Activated CD4-positive, alpha-beta T cell treated with anti-CD3 and anti-CD28 coated beads, Interleukin-2, amount 10 ng/mL, durations not matched to agents 7 days and 5 days (primary cell): ENCODE measurements around the gene B3GNT4. TPM values are rescaled to one million over a fixed set of nuclear protein-coding genes. Genes with fewer than 3 reads are reported as not detected.
A peak's percentile ranks its signal among the peaks of the same experiment; 100 is the strongest.
"Not testable (repeated sequence)": the region's sequence is repeated elsewhere in the genome, so short reads cannot be mapped to it uniquely, and the experiment has no call there.

Source experiments
- CTCF ChIA-PET: fragments of 350-600 bp; sonication (Branson Sonifier 250); formaldehyde crosslinking; loops from one replicate; lab custom pipeline; 2021; ENCODE audit warnings: antibody characterized with exemption; lab: Charles Lee
- POLR2A ChIA-PET: fragments of 350-600 bp; sonication (Branson Sonifier 250); formaldehyde crosslinking; loops from one replicate; lab custom pipeline; 2021; ENCODE audit warnings: antibody characterized with exemption; lab: Charles Lee
- DNase-seq: peaks from one replicate; pipeline ENCODE4 v3.0.0-alpha.2; 2020
- H3K27ac Mint-ChIP-seq: one replicate; pipeline ENCODE4 v1.8.0; 2021; ENCODE audit warnings: mild to moderate bottlenecking, moderate library complexity, mixed read lengths
- H3K27me3 Mint-ChIP-seq: one replicate; pipeline ENCODE4 v1.8.0; 2021; ENCODE audit warnings: mixed read lengths
- H3K36me3 Mint-ChIP-seq: one replicate; pipeline ENCODE4 v1.8.0; 2021; ENCODE audit warnings: low read depth, mixed read lengths
- H3K4me1 Mint-ChIP-seq: one replicate; pipeline ENCODE4 v1.8.0; 2021; ENCODE audit warnings: mixed read lengths
- H3K4me3 Mint-ChIP-seq: one replicate; pipeline ENCODE4 v1.8.0; 2021; ENCODE audit warnings: mild to moderate bottlenecking, moderate library complexity, mixed read lengths
- H3K9me3 Mint-ChIP-seq: one replicate; pipeline ENCODE4 v1.8.0; 2021; ENCODE audit warnings: mixed read lengths
- total RNA-seq, 2 experiments: library from RNA; stranded (reverse); gene quantifications; one replicate each; pipeline ENCODE4 v1.2.3, GENCODE V29; 2021

B3GNT4 gene
- total RNA-seq, 2 experiments from 2014 or later = 0.50 to 0.71 TPM

- ChIA-PET CTCF (interaction anchor here (0.6 to 2.1 kb wide), 3 partner anchors 12 to 259 kb away, joined by 3 to 10 read pairs (median 4); no protein-coding TSS in a partner anchor), POLR2A (no interaction called here)
- H3K36me3 Mint-ChIP-seq = peaks cover 22% of the 10 kb centered on the region
- no peak for DNase-seq
- H3K9me3 Mint-ChIP-seq = no peaks in the 10 kb centered on the region
- peaks cover 9% of the 10 kb centered on the region for H3K4me1 Mint-ChIP-seq
- H3K4me3 Mint-ChIP-seq = no peak overlapping the region
- H3K27me3 Mint-ChIP-seq = no peaks in the 10 kb centered on the region
- no peak overlapping the region for H3K27ac Mint-ChIP-seq
Measured at GRCh38 chr12:122232691-122233090, 29.2 kb downstream of the B3GNT4 start.

- peaks cover 35% of the 10 kb centered on the region for H3K36me3 Mint-ChIP-seq
- peaks cover 2% of the 10 kb centered on the region for H3K4me1 Mint-ChIP-seq
- no peak for DNase-seq
- no peaks in the 10 kb centered on the region for H3K9me3 Mint-ChIP-seq
- H3K27me3 Mint-ChIP-seq = no peaks in the 10 kb centered on the region
- ChIA-PET CTCF (interaction anchor here (0.7 to 1.1 kb wide), 2 partner anchors 22 to 229 kb away, joined by 3 to 5 read pairs; no protein-coding TSS in a partner anchor), POLR2A (no interaction called here)
- H3K27ac Mint-ChIP-seq = no peak overlapping the region
- no peak overlapping the region for H3K4me3 Mint-ChIP-seq
Measured at GRCh38 chr12:122235741-122236140, 32.2 kb downstream of the B3GNT4 start.

GRCh38 chr12:122238861-122239260 lies 35.4 kb downstream of the B3GNT4 start:
- ChIA-PET POLR2A (no interaction called here), CTCF (interaction anchor here (0.6 to 2.8 kb wide), 4 partner anchors 13 to 1560 kb away, joined by 3 to 12 read pairs (median 4); partner anchors contain the start of gene DIABLO)
- peaks cover 31% of the 10 kb centered on the region for H3K36me3 Mint-ChIP-seq
- H3K27me3 Mint-ChIP-seq = no peaks in the 10 kb centered on the region
- H3K27ac Mint-ChIP-seq = no peak overlapping the region
- peaks cover 5% of the 10 kb centered on the region for H3K4me1 Mint-ChIP-seq
- no peaks in the 10 kb centered on the region for H3K9me3 Mint-ChIP-seq
- DNase-seq = no peak
- no peak overlapping the region for H3K4me3 Mint-ChIP-seq

- ChIA-PET CTCF (interaction anchor here (0.6 to 2.8 kb wide), 6 partner anchors 9 to 461 kb away, joined by 3 to 10 read pairs (median 5); partner anchors contain the start of gene DIABLO), POLR2A (no interaction called here)
- no peak for DNase-seq
- peaks cover 25% of the 10 kb centered on the region for H3K4me1 Mint-ChIP-seq
- H3K9me3 Mint-ChIP-seq = no peaks in the 10 kb centered on the region
- no peaks in the 10 kb centered on the region for H3K27me3 Mint-ChIP-seq
- H3K27ac Mint-ChIP-seq = peak overlapping the region; percentile 89
- H3K4me3 Mint-ChIP-seq = peak overlapping the region; percentile 66
- H3K36me3 Mint-ChIP-seq = peaks cover 24% of the 10 kb centered on the region
Measured at GRCh38 chr12:122243965-122244364, 40.5 kb downstream of the B3GNT4 start.

- Mint-ChIP-seq H3K4me1 (peaks cover 25% of the 10 kb centered on the region), H3K27ac (peak overlapping the region; percentile 89), H3K4me3 (peak overlapping the region; percentile 66), H3K36me3 (peaks cover 29% of the 10 kb centered on the region), H3K27me3 (no peaks in the 10 kb centered on the region), H3K9me3 (no peaks in the 10 kb centered on the region)
- peak; percentile 21 for DNase-seq
- ChIA-PET POLR2A (interaction anchor here (0.6 kb wide), 1 partner anchor 474 kb away, joined by 3 read pairs; no protein-coding TSS in a partner anchor), CTCF (interaction anchor here (0.5 to 2.8 kb wide), 13 partner anchors 9 to 174 kb away, joined by 3 to 10 read pairs (median 4); partner anchors contain the start of gene DIABLO)
Measured at GRCh38 chr12:122244565-122245371, 41.3 kb downstream of the B3GNT4 start.

- Mint-ChIP-seq H3K9me3 (no peaks in the 10 kb centered on the region), H3K4me3 (peak overlapping the region; percentile 43), H3K36me3 (peaks cover 24% of the 10 kb centered on the region), H3K4me1 (peaks cover 25% of the 10 kb centered on the region), H3K27ac (peak overlapping the region; percentile 89), H3K27me3 (no peaks in the 10 kb centered on the region)
- POLR2A ChIA-PET = no interaction called here
- CTCF ChIA-PET = interaction anchor here (0.7 to 2.8 kb wide), 11 partner anchors 8 to 276 kb away, joined by 3 to 10 read pairs (median 5); partner anchors contain the start of gene DIABLO
- DNase-seq = no peak
Measured at GRCh38 chr12:122245553-122245952, 42.0 kb downstream of the B3GNT4 start.

GRCh38 chr12:122250047-122250446 lies 46.5 kb downstream of the B3GNT4 start:
- DNase-seq = no peak
- Mint-ChIP-seq H3K36me3 (peaks cover 18% of the 10 kb centered on the region), H3K9me3 (no peaks in the 10 kb centered on the region), H3K27ac (no peak overlapping the region), H3K4me1 (peaks cover 8% of the 10 kb centered on the region), H3K4me3 (no peak overlapping the region), H3K27me3 (no peaks in the 10 kb centered on the region)
- CTCF ChIA-PET = interaction anchor here (0.5 kb wide), 1 partner anchor 17 kb away, joined by 3 read pairs; no protein-coding TSS in a partner anchor
- POLR2A ChIA-PET = no interaction called here

GRCh38 chr12:122250536-122250935 lies 47.0 kb downstream of the B3GNT4 start:
- ChIA-PET CTCF (interaction anchor here (0.5 kb wide), 2 partner anchors 16 to 45 kb away, joined by 3 read pairs; no protein-coding TSS in a partner anchor), POLR2A (no interaction called here)
- no peak overlapping the region for H3K4me3 Mint-ChIP-seq
- H3K9me3 Mint-ChIP-seq = no peaks in the 10 kb centered on the region
- peaks cover 20% of the 10 kb centered on the region for H3K36me3 Mint-ChIP-seq
- no peak for DNase-seq
- no peak overlapping the region for H3K27ac Mint-ChIP-seq
- H3K27me3 Mint-ChIP-seq = no peaks in the 10 kb centered on the region
- peaks cover 8% of the 10 kb centered on the region for H3K4me1 Mint-ChIP-seq

GRCh38 chr12:122258462-122258861 lies 55.0 kb downstream of the B3GNT4 start:
- not testable (repeated sequence) for H3K27me3 Mint-ChIP-seq, DNase-seq, H3K9me3 Mint-ChIP-seq, H3K4me3 Mint-ChIP-seq, H3K4me1 Mint-ChIP-seq, H3K27ac Mint-ChIP-seq
- ChIA-PET POLR2A (interaction anchor here (0.7 kb wide), 1 partner anchor 90 kb away, joined by 3 read pairs; no protein-coding TSS in a partner anchor), CTCF (interaction anchor here (0.9 kb wide), 1 partner anchor 14 kb away, joined by 5 read pairs; no protein-coding TSS in a partner anchor)
- H3K36me3 Mint-ChIP-seq = peaks cover 41% of the 10 kb centered on the region

Other genes starting within 250 kb of the B3GNT4 start
- gene BCL7A, start 181.8 kb upstream of the B3GNT4 start, total RNA-seq = 1 to 10 TPM; 8.5 to 8.7 TPM
- 10 to 100 TPM; 45.7 to 46.8 TPM for gene MLXIP, start 125.0 kb upstream of the B3GNT4 start, total RNA-seq
- gene IL31, start 29.5 kb upstream of the B3GNT4 start, total RNA-seq = not detected
- gene LRRC43, start 20.6 kb upstream of the B3GNT4 start, total RNA-seq = not detected
- gene DIABLO, start 22.3 kb downstream of the B3GNT4 start, total RNA-seq = 10 to 100 TPM; 36.1 to 37.7 TPM
- gene VPS33A, start 62.8 kb downstream of the B3GNT4 start, total RNA-seq = 10 to 100 TPM; 29.7 to 33.1 TPM
- 10 to 100 TPM; 75.6 to 76.5 TPM for gene CLIP1, start 219.0 kb downstream of the B3GNT4 start, total RNA-seq